Prostate gland (tissue), 2 donors: Measurements from ENCODE around the gene DPY30. TPM values are rescaled to one million over a fixed set of nuclear protein-coding genes. Genes with fewer than 3 reads are reported as not detected.
A peak's percentile ranks its signal among the peaks of the same experiment; 100 is the strongest.

ENCODE experiments used
- DNase-seq: peaks from one replicate; pipeline ENCODE4 v3.0.0-alpha.2; 2019; ENCODE audit warnings: low spot score
- H3K27ac ChIP-seq, 2 donors: fragments of 200-600 bp; sonication (generic); 2 replicates each; pipeline ENCODE4 v1.5.1; 2017 to 2019
- H3K27me3 ChIP-seq: fragments of 200-600 bp; sonication (generic); replicated peaks from 2 replicates; pipeline ENCODE4 v1.5.1; 2019; ENCODE audit not compliant: insufficient read depth
- H3K36me3 ChIP-seq, 2 donors: fragments of 200-600 bp; sonication (generic); 1 replicate in 1 of 2; 2 replicates in 1 of 2; pipeline versions ENCODE4 v1.5.1 to v1.8.1; 2017 to 2019
- H3K4me1 ChIP-seq: fragments of 200-600 bp; sonication (generic); replicated peaks from 2 replicates; pipeline ENCODE4 v1.5.1; 2019
- H3K4me3 ChIP-seq, 2 donors: fragments of 200-600 bp; sonication (generic); 2 replicates each; pipeline ENCODE4 v1.5.1; 2017 to 2019
- H3K9me3 ChIP-seq: fragments of 200-600 bp; sonication (generic); 2 replicates; pipeline ENCODE4 v1.5.1; 2017
- POLR2A ChIP-seq: fragments of 450-650 bp; IDR thresholded peaks from one replicate; pipeline ENCODE4 v1.6.1; 2016; ENCODE audit warnings: antibody characterized with exemption, mild to moderate bottlenecking
- POLR2AphosphoS5 ChIP-seq: sonication (generic); formaldehyde crosslinking; IDR thresholded peaks from one replicate; pipeline ENCODE4 v1.6.1; 2017; ENCODE audit warnings: antibody characterized with exemption
- WGBS: methylation state at CpG from one replicate; pipeline ENCODE4 v1.1.5; 2018; 5-methylcytosine and 5-hydroxymethylcytosine counted together
- intact Hi-C: fragments of 100-400 bp; cut with DNase I; formaldehyde crosslinking; loops from one replicate; pipeline ENCODE4 v1.14.2; 2022
- total RNA-seq, 2 donors: library from RNA; depleted of rRNA; stranded (reverse); fragments of >200 nt; gene quantifications; one replicate each; pipeline ENCODE4 v1.1.0, GENCODE V29; 2016
- TF ChIP-seq, protein P1 (sequence below), 4 experiments: fragments of 200-600 bp in 2 of 4; fragments of 450-650 bp in 2 of 4; sonication (generic) in 2 of 4; IDR thresholded peaks; 1 replicate in 3 of 4; 2 replicates in 1 of 4; pipeline ENCODE4 v1.5.1; 2016 to 2019; ENCODE audit warnings: antibody characterized with exemption in 4 of 4, mild to moderate bottlenecking in 2 of 4, moderate library complexity in 2 of 4

DPY30 gene
- 10 to 100 TPM; 36.5 to 93.3 TPM for total RNA-seq

DNA sequence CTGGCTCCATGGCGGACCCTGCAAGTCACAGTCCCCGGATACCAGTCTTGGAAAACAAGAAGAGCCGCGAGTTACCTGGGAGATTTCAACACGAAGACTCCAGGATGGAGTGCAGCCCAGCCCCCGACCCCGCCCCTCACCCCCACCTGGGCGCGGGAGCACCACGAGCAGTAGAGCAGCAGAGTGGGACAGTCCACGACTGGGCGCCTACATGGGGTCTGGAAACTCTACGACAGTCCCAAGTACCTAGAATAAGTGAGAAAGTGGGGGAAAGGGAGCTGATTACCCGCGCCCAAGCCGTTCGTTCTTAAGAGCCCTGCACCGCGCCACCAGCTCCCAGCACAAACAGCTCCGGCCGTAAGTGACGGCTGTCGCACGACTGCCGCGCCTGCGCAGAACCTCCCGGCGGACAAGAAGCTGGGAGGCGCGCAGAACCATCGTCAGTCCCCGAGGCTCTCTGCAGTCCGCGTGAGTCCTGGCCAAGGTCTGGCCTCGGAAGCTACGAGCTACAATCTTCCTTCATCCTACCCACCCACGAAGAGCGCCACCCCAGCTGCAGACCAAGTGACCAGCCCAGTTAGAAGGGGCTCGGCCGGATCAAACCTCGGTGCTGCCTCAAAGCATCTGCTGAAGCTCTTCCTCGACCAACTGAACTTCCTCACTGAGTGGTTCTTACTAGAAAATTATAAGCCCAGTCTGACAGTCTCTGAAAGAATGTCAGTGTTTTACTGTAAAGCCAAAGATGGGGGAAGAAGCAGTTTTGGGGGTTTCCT, at the start of gene DPY30:
DPY30 (minus strand) TSS at position 359 of the 773 bp plus-strand sequence; CDS start at position 10, 349 bp downstream.
- peak; percentile 85 for DNase-seq
- Histone ChIP-seq H3K27ac (peak within 1 kb of the TSS; percentile 81 to 89), H3K4me3 (peak within 1 kb of the TSS; percentile 82 to 86), H3K36me3 (no peaks in the 10 kb centered on the region), H3K9me3 (no peaks in the 10 kb centered on the region), H3K27me3 (no peaks in the 10 kb centered on the region), H3K4me1 (no peaks in the 10 kb centered on the region)
- WGBS, result under 1% methylated on average over 43 of the region's 43 CpGs
- intact Hi-C loops, result no loop called here
- TF ChIP-seq POLR2A (peak; percentile 78), POLR2AphosphoS5 (peak; percentile 95)
- TF ChIP-seq, protein P1, sequence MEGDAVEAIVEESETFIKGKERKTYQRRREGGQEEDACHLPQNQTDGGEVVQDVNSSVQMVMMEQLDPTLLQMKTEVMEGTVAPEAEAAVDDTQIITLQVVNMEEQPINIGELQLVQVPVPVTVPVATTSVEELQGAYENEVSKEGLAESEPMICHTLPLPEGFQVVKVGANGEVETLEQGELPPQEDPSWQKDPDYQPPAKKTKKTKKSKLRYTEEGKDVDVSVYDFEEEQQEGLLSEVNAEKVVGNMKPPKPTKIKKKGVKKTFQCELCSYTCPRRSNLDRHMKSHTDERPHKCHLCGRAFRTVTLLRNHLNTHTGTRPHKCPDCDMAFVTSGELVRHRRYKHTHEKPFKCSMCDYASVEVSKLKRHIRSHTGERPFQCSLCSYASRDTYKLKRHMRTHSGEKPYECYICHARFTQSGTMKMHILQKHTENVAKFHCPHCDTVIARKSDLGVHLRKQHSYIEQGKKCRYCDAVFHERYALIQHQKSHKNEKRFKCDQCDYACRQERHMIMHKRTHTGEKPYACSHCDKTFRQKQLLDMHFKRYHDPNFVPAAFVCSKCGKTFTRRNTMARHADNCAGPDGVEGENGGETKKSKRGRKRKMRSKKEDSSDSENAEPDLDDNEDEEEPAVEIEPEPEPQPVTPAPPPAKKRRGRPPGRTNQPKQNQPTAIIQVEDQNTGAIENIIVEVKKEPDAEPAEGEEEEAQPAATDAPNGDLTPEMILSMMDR (IDR thresholded peaks at IDR 0.05), result peak in 2 of 4 experiments; percentile 13 to 24

DNA sequence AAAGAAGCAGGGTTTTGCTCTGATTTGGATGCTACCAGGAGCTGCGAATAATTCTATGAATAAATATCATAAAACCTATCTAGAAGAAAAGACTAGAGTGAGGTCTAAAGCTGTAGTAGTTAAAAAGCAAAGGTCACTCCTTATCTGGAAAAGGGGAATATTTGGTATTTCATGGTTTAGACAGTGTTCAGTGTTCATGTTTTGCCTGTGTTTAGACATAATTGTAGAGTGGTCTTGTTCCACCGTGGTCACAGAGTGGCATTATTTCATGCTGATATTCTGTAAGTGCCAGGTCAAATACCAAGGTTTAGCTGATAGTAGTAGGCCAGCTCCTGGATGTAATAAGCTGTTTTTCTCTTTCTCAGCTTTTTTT, 34.5 kb upstream of the DPY30 start:
- intact Hi-C loops, result no loop called here
- H3K4me3 ChIP-seq, result no peak overlapping the region
- no peaks in the 10 kb centered on the region for H3K4me1 ChIP-seq
- no peaks in the 10 kb centered on the region for H3K27me3 ChIP-seq
- H3K9me3 ChIP-seq, result no peaks in the 10 kb centered on the region
- no peak overlapping the region for H3K27ac ChIP-seq
- H3K36me3 ChIP-seq, result no peaks in the 10 kb centered on the region
- TF ChIP-seq POLR2A (no peak), POLR2AphosphoS5 (no peak)
- TF ChIP-seq, protein P1 (IDR thresholded peaks at IDR 0.05), result no peak
- DNase-seq, result no peak
- WGBS, result 88% methylated on average over 2 of the region's 2 CpGs

DNA sequence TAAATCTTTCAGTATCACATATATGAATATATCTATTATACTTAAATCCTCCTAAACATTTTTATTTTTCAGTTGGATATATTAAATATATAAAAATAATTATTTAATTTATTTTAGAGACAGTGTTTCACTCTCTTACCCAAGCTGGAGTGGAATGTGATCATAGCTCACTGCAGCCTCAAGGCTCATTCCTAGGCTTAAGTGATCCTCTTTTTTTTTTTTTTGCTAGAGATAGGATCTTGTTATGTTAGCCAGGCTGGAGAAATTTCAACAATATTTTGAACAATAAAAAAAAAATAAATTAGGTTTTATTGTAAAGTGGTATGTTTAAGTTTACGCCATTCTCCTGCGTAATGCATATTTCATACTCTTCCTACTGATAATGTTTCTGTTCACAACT, 27.9 kb upstream of the DPY30 start:
- H3K4me3 ChIP-seq, result no peak overlapping the region
- H3K27me3 ChIP-seq, result no peaks in the 10 kb centered on the region
- DNase-seq, result no peak
- no peak overlapping the region for H3K27ac ChIP-seq
- 98% methylated on average over 2 of the region's 2 CpGs for WGBS
- intact Hi-C loops, result no loop called here
- no peaks in the 10 kb centered on the region for H3K9me3 ChIP-seq
- no peaks in the 10 kb centered on the region for H3K4me1 ChIP-seq
- no peaks in the 10 kb centered on the region for H3K36me3 ChIP-seq
- TF ChIP-seq POLR2A (no peak), POLR2AphosphoS5 (no peak)
- TF ChIP-seq, protein P1 (IDR thresholded peaks at IDR 0.05), result no peak

DNA sequence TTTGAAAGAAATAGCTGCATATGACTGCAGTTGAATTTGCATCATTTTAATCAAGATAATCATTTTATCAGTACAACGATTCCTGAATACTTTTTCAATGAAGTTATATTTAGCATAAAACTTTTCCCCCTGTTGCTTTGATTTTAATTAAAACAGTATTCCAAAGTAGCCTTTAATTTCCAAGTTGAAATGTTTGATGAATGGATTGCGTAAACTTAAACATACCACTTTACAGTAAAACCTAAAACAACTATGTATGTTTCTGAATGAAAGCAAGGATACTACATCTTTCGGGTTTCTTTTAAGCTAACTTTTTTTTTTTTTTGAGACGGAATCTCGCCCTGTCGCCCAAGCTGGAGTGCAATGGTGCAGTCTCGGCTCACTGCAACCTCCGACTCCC, 25.1 kb upstream of the DPY30 start:
- no peak for DNase-seq
- H3K27ac ChIP-seq, result no peak overlapping the region
- no peaks in the 10 kb centered on the region for H3K4me1 ChIP-seq
- peak overlapping the region; percentile 88 to 91 for H3K4me3 ChIP-seq
- 52% methylated on average over 8 of the region's 8 CpGs for WGBS
- no peaks in the 10 kb centered on the region for H3K36me3 ChIP-seq
- TF ChIP-seq, protein P1 (IDR thresholded peaks at IDR 0.05), result no peak
- TF ChIP-seq POLR2AphosphoS5 (no peak), POLR2A (no peak)
- H3K27me3 ChIP-seq, result no peaks in the 10 kb centered on the region
- intact Hi-C loops, result no loop called here
- H3K9me3 ChIP-seq, result no peaks in the 10 kb centered on the region
